ENCODE measurements around the gene ADARB2. TPM values are rescaled to one million over a fixed set of nuclear protein-coding genes. Genes with fewer than 3 reads are reported as not detected.
"Not testable (repeated sequence)": the region's sequence is repeated elsewhere in the genome, so short reads cannot be mapped to it uniquely, and the experiment has no call there.

The ADARB2 gene
- total and polyA plus RNA-seq, 2 donors (not counting 1 experiment from before 2014, with no cell fraction given) = not detected

GRCh38 chr10:1414893-1415292 is 322.4 kb downstream of the ADARB2 start:
- Histone ChIP-seq H4K20me1 (ENCODE audit: control insufficient read depth, extremely low read depth, insufficient read depth, low read length) (no peaks in the 10 kb centered on the region), H3K27me3 (ENCODE audit: control insufficient read depth, insufficient read depth, low read length) (no peaks in the 10 kb centered on the region), H3K36me3 (ENCODE audit: control insufficient read depth, insufficient read depth, low read length) (no peaks in the 10 kb centered on the region), H3K79me2 (ENCODE audit: control insufficient read depth, insufficient read depth, low read length) (no peaks in the 10 kb centered on the region), H3K9ac (ENCODE audit: insufficient read depth, low read length) (no peak overlapping the region), H3K4me2 (ENCODE audit: extremely low read depth, insufficient read depth, low read length) (no peak overlapping the region), H3K27ac (ENCODE audit: insufficient read depth, low read length) (no peak overlapping the region), H3K9me3 (ENCODE audit: control insufficient read depth, insufficient read depth, low read depth, low read length) (no peaks in the 10 kb centered on the region), H2AFZ (ENCODE audit: low read length) (no peak overlapping the region), H3K4me3 (replicated peaks in 1 of 4; ENCODE audit: control extremely low read depth in 1 of 4, insufficient read depth in 1 of 4, low read depth in 3 of 4, low read length in 4 of 4) (no peak overlapping the region), H3K4me1 (ENCODE audit: control insufficient read depth, extremely low read depth, insufficient read depth, low read length) (no peaks in the 10 kb centered on the region)
- DNase-seq (ENCODE audit: low read depth in 2 of 2) = no peak
- TF ChIP-seq EZH2 (IDR thresholded peaks at IDR 0.05; ENCODE audit: low read length, missing control alignments) = no peak
- TF ChIP-seq, protein P1, sequence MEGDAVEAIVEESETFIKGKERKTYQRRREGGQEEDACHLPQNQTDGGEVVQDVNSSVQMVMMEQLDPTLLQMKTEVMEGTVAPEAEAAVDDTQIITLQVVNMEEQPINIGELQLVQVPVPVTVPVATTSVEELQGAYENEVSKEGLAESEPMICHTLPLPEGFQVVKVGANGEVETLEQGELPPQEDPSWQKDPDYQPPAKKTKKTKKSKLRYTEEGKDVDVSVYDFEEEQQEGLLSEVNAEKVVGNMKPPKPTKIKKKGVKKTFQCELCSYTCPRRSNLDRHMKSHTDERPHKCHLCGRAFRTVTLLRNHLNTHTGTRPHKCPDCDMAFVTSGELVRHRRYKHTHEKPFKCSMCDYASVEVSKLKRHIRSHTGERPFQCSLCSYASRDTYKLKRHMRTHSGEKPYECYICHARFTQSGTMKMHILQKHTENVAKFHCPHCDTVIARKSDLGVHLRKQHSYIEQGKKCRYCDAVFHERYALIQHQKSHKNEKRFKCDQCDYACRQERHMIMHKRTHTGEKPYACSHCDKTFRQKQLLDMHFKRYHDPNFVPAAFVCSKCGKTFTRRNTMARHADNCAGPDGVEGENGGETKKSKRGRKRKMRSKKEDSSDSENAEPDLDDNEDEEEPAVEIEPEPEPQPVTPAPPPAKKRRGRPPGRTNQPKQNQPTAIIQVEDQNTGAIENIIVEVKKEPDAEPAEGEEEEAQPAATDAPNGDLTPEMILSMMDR (conservative IDR thresholded peaks at IDR 0.05 in 1 of 2, IDR thresholded peaks at IDR 0.05 in 1 of 2; ENCODE audit: low read depth in 1 of 2, low read length in 2 of 2) = no peak

- H3K27me3 ChIP-seq (ENCODE audit: control insufficient read depth, insufficient read depth, low read length); H3K4me3 ChIP-seq (replicated peaks in 1 of 4; ENCODE audit: control extremely low read depth in 1 of 4, insufficient read depth in 1 of 4, low read depth in 3 of 4, low read length in 4 of 4); H3K36me3 ChIP-seq (ENCODE audit: control insufficient read depth, insufficient read depth, low read length); H3K9ac ChIP-seq (ENCODE audit: insufficient read depth, low read length); H3K27ac ChIP-seq (ENCODE audit: insufficient read depth, low read length); H3K79me2 ChIP-seq (ENCODE audit: control insufficient read depth, insufficient read depth, low read length); H4K20me1 ChIP-seq (ENCODE audit: control insufficient read depth, extremely low read depth, insufficient read depth, low read length); H3K9me3 ChIP-seq (ENCODE audit: control insufficient read depth, insufficient read depth, low read depth, low read length); H3K4me1 ChIP-seq (ENCODE audit: control insufficient read depth, extremely low read depth, insufficient read depth, low read length); DNase-seq (ENCODE audit: low read depth in 2 of 2); H3K4me2 ChIP-seq (ENCODE audit: extremely low read depth, insufficient read depth, low read length); H2AFZ ChIP-seq (ENCODE audit: low read length): not testable (repeated sequence)
These were observed 323.0 kb downstream of the ADARB2 start for GRCh38 chr10:1414346-1414745.

DNA sequence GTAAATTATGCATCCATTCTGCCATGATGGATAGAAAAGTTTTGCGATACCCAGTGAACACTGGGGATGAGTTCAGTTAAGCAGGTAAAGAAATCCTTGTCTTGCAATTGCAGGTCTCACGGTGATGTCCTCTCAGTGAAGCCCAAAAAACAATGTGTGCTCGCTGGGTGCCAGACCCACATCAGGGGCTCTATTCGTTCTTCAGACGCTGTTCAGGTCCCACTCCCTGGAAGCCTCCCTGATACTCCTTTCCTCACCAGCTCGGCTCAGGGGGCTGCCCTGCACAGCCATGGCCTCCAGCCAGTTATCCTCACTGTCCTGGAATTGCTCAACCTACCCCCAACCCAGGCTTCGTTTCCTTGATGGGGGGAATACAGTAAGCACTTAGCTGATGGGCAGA is 323.5 kb downstream of the ADARB2 start:
- no peak for TF ChIP-seq EZH2 (IDR thresholded peaks at IDR 0.05; ENCODE audit: low read length, missing control alignments)
- TF ChIP-seq, protein P1 (conservative IDR thresholded peaks at IDR 0.05 in 1 of 2, IDR thresholded peaks at IDR 0.05 in 1 of 2; ENCODE audit: low read depth in 1 of 2, low read length in 2 of 2) = no peak
- H3K36me3 ChIP-seq (ENCODE audit: control insufficient read depth, insufficient read depth, low read length) = no peaks in the 10 kb centered on the region
- H3K4me2 ChIP-seq (ENCODE audit: extremely low read depth, insufficient read depth, low read length) = no peak overlapping the region
- no peak for DNase-seq (ENCODE audit: low read depth in 2 of 2)
- H3K27me3 ChIP-seq (ENCODE audit: control insufficient read depth, insufficient read depth, low read length) = no peaks in the 10 kb centered on the region
- no peaks in the 10 kb centered on the region for H3K79me2 ChIP-seq (ENCODE audit: control insufficient read depth, insufficient read depth, low read length)
- H3K27ac ChIP-seq (ENCODE audit: insufficient read depth, low read length) = no peak overlapping the region
- H3K4me1 ChIP-seq (ENCODE audit: control insufficient read depth, extremely low read depth, insufficient read depth, low read length) = no peaks in the 10 kb centered on the region
- H4K20me1 ChIP-seq (ENCODE audit: control insufficient read depth, extremely low read depth, insufficient read depth, low read length) = no peaks in the 10 kb centered on the region
- H3K9ac ChIP-seq (ENCODE audit: insufficient read depth, low read length) = no peak overlapping the region
- no peak overlapping the region for H2AFZ ChIP-seq (ENCODE audit: low read length)
- H3K4me3 ChIP-seq (replicated peaks in 1 of 4; ENCODE audit: control extremely low read depth in 1 of 4, insufficient read depth in 1 of 4, low read depth in 3 of 4, low read length in 4 of 4) = no peak overlapping the region
- no peaks in the 10 kb centered on the region for H3K9me3 ChIP-seq (ENCODE audit: control insufficient read depth, insufficient read depth, low read depth, low read length)
